ENCODE measurements around the gene TMEM41A. TPM values are rescaled to one million over a fixed set of nuclear protein-coding genes. Genes with fewer than 3 reads are reported as not detected.

The TMEM41A gene
- total RNA-seq, 1 experiment from 2014 or later = 53.6 TPM

DNA sequence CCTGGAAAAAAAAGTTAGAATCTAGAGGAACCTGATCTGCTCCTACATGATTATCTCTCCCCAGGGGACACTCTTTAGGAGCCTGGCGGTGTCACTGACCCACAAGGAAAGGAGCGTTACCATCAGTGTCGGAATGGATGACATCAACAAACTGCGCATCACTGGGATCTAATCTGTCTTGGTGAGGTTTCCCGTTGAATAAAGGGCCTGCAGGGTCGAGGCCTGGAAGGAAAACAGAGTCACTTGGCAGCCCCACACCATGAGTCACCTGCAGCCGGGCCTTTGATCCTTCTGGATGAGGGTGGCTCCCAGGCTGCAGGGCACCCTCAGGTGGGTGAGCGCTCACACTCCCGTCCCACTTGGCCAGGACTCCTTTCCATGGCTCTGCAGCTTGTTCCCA lies 28.5 kb upstream of the TMEM41A start:
- no TSS peak for BruUV-seq (replicated peaks)
- peaks cover 13% of the 10 kb centered on the region for H3K4me1 Mint-ChIP-seq (ENCODE audit: low read depth, unreplicated experiment)
- H3K4me3 Mint-ChIP-seq (ENCODE audit: low read depth, unreplicated experiment) = no peak overlapping the region
- H3K9me3 Mint-ChIP-seq (ENCODE audit: low read depth, unreplicated experiment) = no peaks in the 10 kb centered on the region
- peaks cover 85% of the 10 kb centered on the region for H3K36me3 Mint-ChIP-seq (ENCODE audit: insufficient read depth, unreplicated experiment)
- H3K27me3 Mint-ChIP-seq (ENCODE audit: unreplicated experiment) = no peaks in the 10 kb centered on the region
- CTCF ChIA-PET = no interaction called here
- intact Hi-C loops (cut with micrococcal nuclease; ENCODE audit: unreplicated experiment) = no loop called here
- TF ChIP-seq, protein P1, sequence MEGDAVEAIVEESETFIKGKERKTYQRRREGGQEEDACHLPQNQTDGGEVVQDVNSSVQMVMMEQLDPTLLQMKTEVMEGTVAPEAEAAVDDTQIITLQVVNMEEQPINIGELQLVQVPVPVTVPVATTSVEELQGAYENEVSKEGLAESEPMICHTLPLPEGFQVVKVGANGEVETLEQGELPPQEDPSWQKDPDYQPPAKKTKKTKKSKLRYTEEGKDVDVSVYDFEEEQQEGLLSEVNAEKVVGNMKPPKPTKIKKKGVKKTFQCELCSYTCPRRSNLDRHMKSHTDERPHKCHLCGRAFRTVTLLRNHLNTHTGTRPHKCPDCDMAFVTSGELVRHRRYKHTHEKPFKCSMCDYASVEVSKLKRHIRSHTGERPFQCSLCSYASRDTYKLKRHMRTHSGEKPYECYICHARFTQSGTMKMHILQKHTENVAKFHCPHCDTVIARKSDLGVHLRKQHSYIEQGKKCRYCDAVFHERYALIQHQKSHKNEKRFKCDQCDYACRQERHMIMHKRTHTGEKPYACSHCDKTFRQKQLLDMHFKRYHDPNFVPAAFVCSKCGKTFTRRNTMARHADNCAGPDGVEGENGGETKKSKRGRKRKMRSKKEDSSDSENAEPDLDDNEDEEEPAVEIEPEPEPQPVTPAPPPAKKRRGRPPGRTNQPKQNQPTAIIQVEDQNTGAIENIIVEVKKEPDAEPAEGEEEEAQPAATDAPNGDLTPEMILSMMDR (IDR thresholded peaks at IDR 0.05; ENCODE audit: unreplicated experiment) = no peak
- H3K27ac Mint-ChIP-seq (ENCODE audit: unreplicated experiment) = peak overlapping the region; percentile 31
- no peak for DNase-seq

DNA sequence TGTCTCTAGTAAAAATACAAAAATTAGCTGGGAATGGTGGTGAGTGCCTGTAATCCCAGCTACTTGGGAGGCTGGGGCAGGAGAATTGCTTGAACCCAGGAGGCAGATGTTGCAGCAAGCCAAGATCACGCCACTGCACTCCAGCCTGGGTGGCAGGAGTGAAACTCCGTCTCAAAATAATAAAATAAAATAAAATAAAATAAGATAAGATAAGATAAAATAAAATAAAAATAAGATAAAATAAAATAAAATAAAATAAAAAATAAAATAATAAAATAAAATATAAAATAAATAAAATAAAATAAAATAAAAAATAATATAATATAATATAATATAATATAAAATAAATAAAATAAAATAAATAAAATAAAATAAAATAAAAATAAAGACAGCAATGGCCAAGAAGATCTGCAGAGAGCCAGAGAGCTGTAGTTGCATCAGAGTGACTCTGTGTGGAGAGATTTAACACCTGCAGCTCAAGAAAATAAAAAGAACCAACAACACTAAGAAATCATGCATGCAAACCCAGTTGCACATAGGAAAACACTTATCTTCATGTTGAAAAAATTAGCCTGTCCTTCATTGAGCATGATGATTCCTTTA lies 27.6 kb upstream of the TMEM41A start:
- intact Hi-C loops (cut with micrococcal nuclease; ENCODE audit: unreplicated experiment) = no loop called here
- no peak for DNase-seq
- H3K4me3 Mint-ChIP-seq (ENCODE audit: low read depth, unreplicated experiment) = no peak overlapping the region
- peaks cover 13% of the 10 kb centered on the region for H3K4me1 Mint-ChIP-seq (ENCODE audit: low read depth, unreplicated experiment)
- H3K36me3 Mint-ChIP-seq (ENCODE audit: insufficient read depth, unreplicated experiment) = peaks cover 81% of the 10 kb centered on the region
- H3K27ac Mint-ChIP-seq (ENCODE audit: unreplicated experiment) = no peak overlapping the region
- H3K9me3 Mint-ChIP-seq (ENCODE audit: low read depth, unreplicated experiment) = no peaks in the 10 kb centered on the region
- CTCF ChIA-PET = no interaction called here
- no peaks in the 10 kb centered on the region for H3K27me3 Mint-ChIP-seq (ENCODE audit: unreplicated experiment)
- TF ChIP-seq, protein P1 (IDR thresholded peaks at IDR 0.05; ENCODE audit: unreplicated experiment) = no peak
- no TSS peak for BruUV-seq (replicated peaks)

DNA sequence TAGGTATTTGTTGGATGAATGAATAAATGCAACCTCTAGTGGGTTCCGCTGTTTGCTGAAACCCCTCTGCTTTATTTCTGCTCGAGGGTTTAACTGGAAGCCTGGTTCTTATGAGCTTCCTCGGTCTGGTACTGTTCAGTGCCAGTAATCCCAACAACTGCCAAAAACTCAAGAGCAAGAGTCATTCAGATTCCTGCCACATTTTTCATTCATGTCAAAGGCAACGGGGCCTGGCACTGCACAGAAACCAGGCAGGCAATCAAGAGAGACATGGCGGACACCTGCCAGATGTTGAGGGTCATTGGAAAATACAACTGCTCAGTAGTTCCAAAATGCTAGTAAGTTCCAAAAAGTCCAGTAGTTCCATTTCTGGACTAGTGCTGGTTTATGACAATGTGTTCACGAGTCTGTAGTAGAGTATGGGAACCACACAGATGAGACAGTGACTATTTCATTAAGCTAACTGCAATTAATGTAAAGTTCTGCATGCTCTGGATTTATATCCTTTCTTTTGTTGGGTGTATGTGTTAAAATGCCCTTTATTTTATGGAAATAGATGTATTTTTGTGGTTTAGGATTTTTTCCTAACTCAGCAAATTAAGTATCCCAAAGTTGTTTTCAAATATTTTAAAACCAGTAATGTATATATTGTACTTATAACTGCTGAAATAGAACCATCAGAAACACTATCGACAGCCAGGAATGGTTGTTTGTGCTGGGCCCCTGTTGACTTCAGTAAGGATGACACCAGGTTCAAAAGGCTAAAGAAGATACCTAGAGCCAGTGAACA lies 22.7 kb upstream of the TMEM41A start:
- Mint-ChIP-seq H3K4me3 (ENCODE audit: low read depth, unreplicated experiment) (no peak overlapping the region), H3K27me3 (ENCODE audit: unreplicated experiment) (no peaks in the 10 kb centered on the region), H3K27ac (ENCODE audit: unreplicated experiment) (no peak overlapping the region), H3K9me3 (ENCODE audit: low read depth, unreplicated experiment) (no peaks in the 10 kb centered on the region), H3K4me1 (ENCODE audit: low read depth, unreplicated experiment) (no peaks in the 10 kb centered on the region), H3K36me3 (ENCODE audit: insufficient read depth, unreplicated experiment) (peaks cover 76% of the 10 kb centered on the region)
- no peak for DNase-seq
- CTCF ChIA-PET = interaction anchor here (1.2 kb wide), 1 partner anchor 65 kb away, joined by 4 read pairs; the partner anchor contains the start of gene SENP2
- intact Hi-C loops (cut with micrococcal nuclease; ENCODE audit: unreplicated experiment) = no loop called here
- no TSS peak for BruUV-seq (replicated peaks)
- TF ChIP-seq, protein P1 (IDR thresholded peaks at IDR 0.05; ENCODE audit: unreplicated experiment) = no peak

DNA sequence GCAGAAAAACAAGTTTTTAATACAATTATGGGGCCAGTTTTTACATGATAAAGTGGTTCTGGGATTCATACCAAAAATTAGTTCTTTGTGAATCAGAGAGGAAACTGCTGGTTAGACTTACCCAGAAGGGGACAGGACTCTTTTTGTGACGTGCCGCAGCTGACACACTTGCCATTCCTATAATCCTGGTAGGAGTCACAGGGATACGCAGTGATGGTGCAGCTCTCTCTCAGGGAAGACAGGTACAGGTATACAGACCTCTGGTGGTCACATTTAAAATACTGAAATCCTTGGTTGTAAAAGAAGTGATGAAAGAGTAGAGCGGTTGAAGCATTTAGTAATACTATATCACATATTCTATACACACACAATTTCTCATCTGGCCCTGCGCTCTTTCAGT lies 20.2 kb upstream of the TMEM41A start:
- peaks cover 76% of the 10 kb centered on the region for H3K36me3 Mint-ChIP-seq (ENCODE audit: insufficient read depth, unreplicated experiment)
- DNase-seq = no peak
- H3K27me3 Mint-ChIP-seq (ENCODE audit: unreplicated experiment) = no peaks in the 10 kb centered on the region
- no peaks in the 10 kb centered on the region for H3K9me3 Mint-ChIP-seq (ENCODE audit: low read depth, unreplicated experiment)
- no peak overlapping the region for H3K27ac Mint-ChIP-seq (ENCODE audit: unreplicated experiment)
- intact Hi-C loops (cut with micrococcal nuclease; ENCODE audit: unreplicated experiment) = no loop called here
- no peaks in the 10 kb centered on the region for H3K4me1 Mint-ChIP-seq (ENCODE audit: low read depth, unreplicated experiment)
- BruUV-seq (replicated peaks) = no TSS peak
- H3K4me3 Mint-ChIP-seq (ENCODE audit: low read depth, unreplicated experiment) = no peak overlapping the region
- TF ChIP-seq, protein P1 (IDR thresholded peaks at IDR 0.05; ENCODE audit: unreplicated experiment) = no peak
- CTCF ChIA-PET = interaction anchor here (0.6 kb wide), 1 partner anchor 41 kb away, joined by 3 read pairs; no protein-coding TSS in a partner anchor
